Embryonic facial prominence (tissue), 1 donor: ENCODE measurements around the gene GPATCH2.
"Not testable (repeated sequence)": the region's sequence is repeated elsewhere in the genome, so short reads cannot be mapped to it uniquely, and the experiment has no call there.

Experiments used
- DNase-seq: peaks from one replicate; pipeline ENCODE4 v3.0.0-alpha.2; 2016; ENCODE audit errors: extremely low spot score

Gene GPATCH2

GRCh38 chr1:217449370-217449769, 181.5 kb downstream of the GPATCH2 start:
- DNase-seq = no peak

GRCh38 chr1:217443845-217444244, 187.0 kb downstream of the GPATCH2 start:
- no peak for DNase-seq

- DNase-seq = no peak
Measured at GRCh38 chr1:217437376-217437775, 193.5 kb downstream of the GPATCH2 start.

GRCh38 chr1:217435204-217435603, 195.7 kb downstream of the GPATCH2 start:
- no peak for DNase-seq

- DNase-seq = no peak
Measured at GRCh38 chr1:217433664-217434063, 197.2 kb downstream of the GPATCH2 start.

- no peak for DNase-seq
Measured at GRCh38 chr1:217432339-217432738, 198.6 kb downstream of the GPATCH2 start.

GRCh38 chr1:217431395-217431794, 199.5 kb downstream of the GPATCH2 start:
- no peak for DNase-seq

GRCh38 chr1:217425422-217425821, 205.5 kb downstream of the GPATCH2 start:
- no peak for DNase-seq

GRCh38 chr1:217419194-217419551, 211.7 kb downstream of the GPATCH2 start:
- no peak for DNase-seq

GRCh38 chr1:217418269-217419193, 212.4 kb downstream of the GPATCH2 start:
- DNase-seq = no peak

- no peak for DNase-seq
Measured at GRCh38 chr1:217417363-217417762, 213.5 kb downstream of the GPATCH2 start.

- DNase-seq = no peak
Measured at GRCh38 chr1:217407534-217408001, 223.3 kb downstream of the GPATCH2 start.

- DNase-seq = no peak
Measured at GRCh38 chr1:217403026-217403720, 227.7 kb downstream of the GPATCH2 start.

GRCh38 chr1:217402301-217402700, 228.6 kb downstream of the GPATCH2 start:
- DNase-seq = no peak

GRCh38 chr1:217393896-217394295, 237.0 kb downstream of the GPATCH2 start:
- no peak for DNase-seq

GRCh38 chr1:217392441-217392840, 238.4 kb downstream of the GPATCH2 start:
- DNase-seq = no peak

- no peak for DNase-seq
Measured at GRCh38 chr1:217389895-217390294, 241.0 kb downstream of the GPATCH2 start.

GRCh38 chr1:217388522-217389065, 242.3 kb downstream of the GPATCH2 start:
- DNase-seq = no peak

GRCh38 chr1:217381773-217382172, 249.1 kb downstream of the GPATCH2 start:
- not testable (repeated sequence) for DNase-seq

GRCh38 chr1:217379804-217380203, 251.1 kb downstream of the GPATCH2 start:
- DNase-seq = not testable (repeated sequence)

- no peak for DNase-seq
Measured at GRCh38 chr1:217379336-217379735, 251.6 kb downstream of the GPATCH2 start.
